Ascending aorta (tissue), 2 donors: ENCODE data around the gene CCNG1. TPM values are rescaled to one million over a fixed set of nuclear protein-coding genes. Genes with fewer than 3 reads are reported as not detected.

Experiments
- DNase-seq, 2 donors: peaks; one replicate each; pipeline ENCODE4 v3.0.0-alpha.2; 2019; ENCODE audit warnings: low spot score in 2 of 2
- H3K27ac ChIP-seq, 2 donors: fragments of 200-600 bp; sonication (generic); one replicate each; pipeline ENCODE4 v1.5.1; 2016 to 2017; ENCODE audit warnings: mild to moderate bottlenecking in 1 of 2
- H3K27me3 ChIP-seq: fragments of 200-600 bp; sonication (generic); one replicate; pipeline ENCODE4 v1.5.1; 2017
- H3K36me3 ChIP-seq, 2 donors: fragments of 200-600 bp; sonication (generic); one replicate each; pipeline ENCODE4 v1.5.1; 2016
- H3K4me1 ChIP-seq, 2 donors: fragments of 200-600 bp; sonication (generic); one replicate each; pipeline ENCODE4 v1.5.1; 2016 to 2017; ENCODE audit warnings: mild to moderate bottlenecking in 1 of 2
- H3K4me3 ChIP-seq, 2 donors: fragments of 200-600 bp; sonication (generic); one replicate each; pipeline ENCODE4 v1.5.1; 2016 to 2017; ENCODE audit warnings: mild to moderate bottlenecking in 1 of 2
- H3K9me3 ChIP-seq, 2 donors: fragments of 200-600 bp; sonication (generic); one replicate each; pipeline ENCODE4 v1.5.1; 2016
- intact Hi-C: fragments of 100-400 bp; cut with DNase I; formaldehyde crosslinking; loops from one replicate; pipeline ENCODE4 v1.15.1; 2023
- total RNA-seq: library from RNA; depleted of rRNA; stranded (reverse); fragments of >200 nt; gene quantifications from one replicate; pipeline ENCODE4 v1.1.0, GENCODE V29; 2016
- TF ChIP-seq, protein P1 (sequence below), 3 experiments: fragments of 200-600 bp in 2 of 3; fragments of 450-650 bp in 1 of 3; sonication (generic) in 2 of 3; IDR thresholded peaks; one replicate each; pipeline ENCODE4 v1.5.1; 2016 to 2019; ENCODE audit warnings: antibody characterized with exemption in 3 of 3, mild to moderate bottlenecking in 1 of 3, moderate library complexity in 1 of 3

Gene CCNG1
- total RNA-seq, 1 donor from 2014 or later: 20.5 TPM

DNA sequence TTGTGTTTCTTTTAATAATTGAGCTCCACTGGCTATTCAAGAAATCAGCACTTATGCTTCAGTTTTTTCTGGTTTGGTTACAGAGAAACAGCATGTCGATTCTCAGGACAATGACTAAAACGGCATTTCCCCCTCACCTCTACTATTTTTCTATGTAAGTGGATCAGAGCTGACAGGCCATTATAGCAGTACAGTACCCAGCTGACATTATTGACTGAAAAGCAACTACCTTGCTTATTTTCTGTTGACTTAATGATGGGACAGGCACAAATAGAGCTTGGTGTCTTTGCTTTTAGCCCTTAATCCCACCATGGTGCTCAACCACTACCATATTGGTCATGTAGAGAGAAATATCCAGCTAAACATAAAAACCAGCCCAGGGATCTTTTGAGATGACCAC, 35.4 kb upstream of the CCNG1 start:
- TF ChIP-seq, protein P1, sequence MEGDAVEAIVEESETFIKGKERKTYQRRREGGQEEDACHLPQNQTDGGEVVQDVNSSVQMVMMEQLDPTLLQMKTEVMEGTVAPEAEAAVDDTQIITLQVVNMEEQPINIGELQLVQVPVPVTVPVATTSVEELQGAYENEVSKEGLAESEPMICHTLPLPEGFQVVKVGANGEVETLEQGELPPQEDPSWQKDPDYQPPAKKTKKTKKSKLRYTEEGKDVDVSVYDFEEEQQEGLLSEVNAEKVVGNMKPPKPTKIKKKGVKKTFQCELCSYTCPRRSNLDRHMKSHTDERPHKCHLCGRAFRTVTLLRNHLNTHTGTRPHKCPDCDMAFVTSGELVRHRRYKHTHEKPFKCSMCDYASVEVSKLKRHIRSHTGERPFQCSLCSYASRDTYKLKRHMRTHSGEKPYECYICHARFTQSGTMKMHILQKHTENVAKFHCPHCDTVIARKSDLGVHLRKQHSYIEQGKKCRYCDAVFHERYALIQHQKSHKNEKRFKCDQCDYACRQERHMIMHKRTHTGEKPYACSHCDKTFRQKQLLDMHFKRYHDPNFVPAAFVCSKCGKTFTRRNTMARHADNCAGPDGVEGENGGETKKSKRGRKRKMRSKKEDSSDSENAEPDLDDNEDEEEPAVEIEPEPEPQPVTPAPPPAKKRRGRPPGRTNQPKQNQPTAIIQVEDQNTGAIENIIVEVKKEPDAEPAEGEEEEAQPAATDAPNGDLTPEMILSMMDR (IDR thresholded peaks at IDR 0.05): no peak
- intact Hi-C loops: no loop called here

DNA sequence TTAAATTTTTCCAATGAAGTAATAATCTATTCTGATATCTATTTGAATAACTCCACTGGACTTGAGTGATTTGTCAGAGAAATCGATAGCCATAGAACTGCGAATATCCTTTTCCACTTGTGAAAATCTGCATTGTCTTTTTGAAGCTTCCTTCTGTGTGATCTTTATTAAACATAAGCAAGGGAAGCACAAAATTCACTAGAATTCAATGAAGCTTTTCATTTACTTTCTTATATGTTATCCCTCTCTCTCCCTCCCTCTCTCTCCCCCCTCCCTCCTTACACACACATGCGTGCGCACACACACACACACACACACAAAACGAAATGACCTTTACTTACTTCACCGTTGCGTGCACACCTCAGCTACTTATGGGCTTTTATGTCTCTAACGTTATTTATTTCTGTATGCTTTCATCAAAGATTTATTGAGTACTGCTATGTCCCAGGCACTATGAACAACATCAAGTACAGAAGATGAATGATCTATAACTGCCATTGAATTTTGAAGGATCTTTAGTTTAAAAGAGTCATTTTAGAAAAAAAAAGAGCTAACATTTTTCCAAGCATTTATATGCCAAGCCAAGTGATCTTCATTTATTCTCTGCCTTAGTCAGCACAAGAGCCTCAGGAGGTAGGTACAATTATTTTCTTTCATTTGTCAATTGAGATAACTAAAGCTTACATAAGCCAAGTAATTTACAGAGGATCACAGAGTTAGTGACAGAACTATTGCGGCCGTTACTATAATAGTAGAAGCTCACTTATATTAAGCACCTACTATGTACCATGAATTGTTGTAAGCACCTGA, 32.8 kb upstream of the CCNG1 start:
- DNase-seq: no peak
- intact Hi-C loops: no loop called here

More for the DNA sequence above, 35.4 kb upstream of the CCNG1 start:
- Histone ChIP-seq H3K9me3 (no peaks in the 10 kb centered on the region), H3K4me3 (no peak overlapping the region), H3K27me3 (no peaks in the 10 kb centered on the region), H3K4me1 (no peaks in the 10 kb centered on the region), H3K27ac (no peak overlapping the region), H3K36me3 (no peaks in the 10 kb centered on the region)
- no peak for DNase-seq

DNA sequence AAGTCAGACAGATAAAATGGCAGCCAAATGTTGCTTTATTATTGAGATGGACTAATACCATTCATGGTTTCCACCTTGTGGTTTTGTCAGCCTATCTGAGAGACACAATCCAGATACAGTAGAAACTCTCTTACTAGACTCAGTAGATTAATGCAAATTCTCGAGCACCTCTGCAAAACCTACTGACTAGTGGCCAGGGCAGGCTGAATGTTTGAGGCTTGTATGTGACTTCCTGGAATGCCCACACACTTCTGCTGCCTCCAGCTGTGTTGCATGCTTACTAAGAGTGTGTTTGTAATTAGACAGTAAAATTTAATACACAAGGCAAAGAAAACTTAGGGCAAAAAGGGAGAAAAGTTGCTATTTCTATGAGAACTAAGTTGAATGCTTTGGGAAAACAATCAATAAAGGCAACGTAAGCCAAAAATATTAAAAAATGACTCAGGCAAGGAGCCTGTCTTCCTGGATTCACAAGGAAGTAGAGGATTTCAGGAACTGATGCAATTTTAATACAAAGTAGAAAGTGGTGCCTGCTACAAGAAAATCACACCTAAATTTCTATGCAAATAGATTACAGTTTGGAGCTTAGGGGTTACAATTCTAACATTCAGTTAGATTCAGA, 30.2 kb upstream of the CCNG1 start:
- H3K36me3 ChIP-seq: no peaks in the 10 kb centered on the region
- DNase-seq: no peak
- intact Hi-C loops: no loop called here
- TF ChIP-seq, protein P1 (IDR thresholded peaks at IDR 0.05): no peak
- H3K27ac ChIP-seq: no peak overlapping the region
- no peaks in the 10 kb centered on the region for H3K9me3 ChIP-seq
- no peaks in the 10 kb centered on the region for H3K27me3 ChIP-seq
- H3K4me3 ChIP-seq: no peak overlapping the region
- no peaks in the 10 kb centered on the region for H3K4me1 ChIP-seq

More for the DNA sequence above, 32.8 kb upstream of the CCNG1 start:
- H3K27ac ChIP-seq: no peak overlapping the region
- H3K9me3 ChIP-seq: no peaks in the 10 kb centered on the region
- H3K27me3 ChIP-seq: no peaks in the 10 kb centered on the region
- no peaks in the 10 kb centered on the region for H3K36me3 ChIP-seq
- TF ChIP-seq, protein P1 (IDR thresholded peaks at IDR 0.05): no peak
- H3K4me3 ChIP-seq: no peak overlapping the region
- no peaks in the 10 kb centered on the region for H3K4me1 ChIP-seq

DNA sequence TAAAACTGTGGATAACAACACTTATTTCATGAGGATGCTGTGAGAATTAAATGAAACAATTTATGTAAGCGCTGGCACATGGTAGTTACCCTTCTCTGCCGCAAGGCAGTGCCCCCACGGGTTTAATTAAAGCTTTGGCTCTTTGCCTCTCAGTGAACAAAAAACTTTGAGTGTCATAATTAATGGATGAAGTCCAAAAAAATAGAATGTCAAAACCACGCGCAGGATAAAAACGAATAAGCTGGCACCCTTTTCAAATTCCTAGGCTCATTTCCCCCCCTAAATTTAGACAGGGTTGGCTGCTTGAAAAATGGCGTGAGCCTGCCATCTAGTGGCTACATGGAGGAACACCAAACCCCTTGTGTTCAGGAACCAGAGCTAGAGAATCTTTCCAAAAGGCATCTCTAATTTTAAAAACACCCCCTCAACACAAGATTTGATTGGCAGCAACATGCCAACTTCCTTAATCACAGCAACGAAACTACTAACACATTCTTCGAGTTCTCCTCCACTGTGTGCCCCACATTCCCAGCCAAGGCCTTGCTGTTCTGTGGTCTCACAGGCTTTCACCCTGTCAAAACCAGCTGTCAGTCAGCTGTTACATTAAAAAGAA, 29.0 kb upstream of the CCNG1 start:
- Histone ChIP-seq H3K4me3 (no peak overlapping the region), H3K27ac (no peak overlapping the region), H3K4me1 (no peaks in the 10 kb centered on the region), H3K27me3 (no peaks in the 10 kb centered on the region), H3K36me3 (no peaks in the 10 kb centered on the region), H3K9me3 (no peaks in the 10 kb centered on the region)
- TF ChIP-seq, protein P1 (IDR thresholded peaks at IDR 0.05): peak; percentile 71 to 92 (median 90)
- DNase-seq: peak in 1 of 2 donors; percentile 68
- intact Hi-C loops: no loop called here

DNA sequence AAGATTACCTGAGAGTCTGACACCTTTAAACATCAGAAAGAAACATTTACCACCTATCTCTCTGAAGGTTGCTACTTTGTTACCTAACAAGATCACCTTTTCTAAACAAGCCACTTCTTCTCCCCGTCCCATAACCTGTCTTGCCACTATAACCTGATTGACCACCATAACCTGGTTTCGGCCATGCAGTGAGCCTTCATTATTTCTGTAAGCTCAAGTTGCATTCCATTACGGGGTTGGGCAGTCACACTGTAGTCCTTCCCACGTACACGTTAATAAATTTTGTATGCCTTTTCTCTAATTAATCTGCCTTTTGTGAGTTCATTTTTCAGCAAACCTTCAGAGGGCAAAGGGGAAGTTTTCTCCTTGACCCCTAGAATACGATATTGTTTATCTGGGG, 28.0 kb upstream of the CCNG1 start:
- TF ChIP-seq, protein P1 (IDR thresholded peaks at IDR 0.05): no peak
- H3K36me3 ChIP-seq: no peaks in the 10 kb centered on the region
- H3K27me3 ChIP-seq: no peaks in the 10 kb centered on the region
- no peak for DNase-seq
- no peaks in the 10 kb centered on the region for H3K9me3 ChIP-seq
- intact Hi-C loops: no loop called here
- H3K4me3 ChIP-seq: no peak overlapping the region
- no peak overlapping the region for H3K27ac ChIP-seq
- no peaks in the 10 kb centered on the region for H3K4me1 ChIP-seq
